Measurements from ENCODE around the gene GDI1.

Gene GDI1

GRCh38 chrX:154401045-154401799 is 35.7 kb upstream of the GDI1 start:
- no peak overlapping the region for H2BK120ac ChIP-seq (ENCODE audit: low read depth, low read length)
- H3K4ac ChIP-seq (ENCODE audit: low read depth in 1 of 2, low read length in 2 of 2) = no peak overlapping the region
- 69% methylated on average over 6 of the region's 6 CpGs for WGBS
- H3K4me1 ChIP-seq (ENCODE audit: control insufficient read depth, insufficient read depth, low read depth, low read length) = peaks cover 8% of the 10 kb centered on the region
- no peak overlapping the region for H2BK12ac ChIP-seq (ENCODE audit: low read length in 2 of 2)
- no peak overlapping the region for H2BK15ac ChIP-seq (ENCODE audit: low read depth, poor library complexity, severe bottlenecking)
- H2AFZ ChIP-seq (ENCODE audit: low read depth, low read length) = no peak overlapping the region
- peak overlapping the region; percentile 28 for H4K8ac ChIP-seq (ENCODE audit: low read length)
- H3K9ac ChIP-seq (ENCODE audit: low read length) = peak overlapping the region; percentile 99
- H3K27me3 ChIP-seq (ENCODE audit: control insufficient read depth in 1 of 2, insufficient read depth in 1 of 2, low read length in 2 of 2) = no peaks in the 10 kb centered on the region
- peaks cover 8% of the 10 kb centered on the region for H3K9me3 ChIP-seq (ENCODE audit: control insufficient read depth, low read length)
- H3K18ac ChIP-seq (ENCODE audit: low read depth in 1 of 2, low read length in 2 of 2) = no peak overlapping the region
- peak; percentile 70 for DNase-seq
- no peak overlapping the region for H2BK5ac ChIP-seq (ENCODE audit: low read depth, low read length, poor library complexity, severe bottlenecking)
- H3K14ac ChIP-seq (ENCODE audit: low read length in 2 of 2) = no peak overlapping the region
- no peak overlapping the region for H4K91ac ChIP-seq (ENCODE audit: low read length)
- H2AK5ac ChIP-seq (ENCODE audit: low read length, severe bottlenecking) = no peak overlapping the region
- no peaks in the 10 kb centered on the region for H3K79me1 ChIP-seq (replicated peaks; ENCODE audit: low read length, poor library complexity, severe bottlenecking)
- H3K23ac ChIP-seq (ENCODE audit: low read length in 2 of 2) = no peak overlapping the region
- no peak overlapping the region for H3K27ac ChIP-seq (ENCODE audit: low read length, poor library complexity, severe bottlenecking)
- no peak overlapping the region for H3K4me2 ChIP-seq (ENCODE audit: low read length, poor library complexity, severe bottlenecking)
- H3K36me3 ChIP-seq (ENCODE audit: control insufficient read depth in 1 of 2, insufficient read depth in 2 of 2, low read depth in 1 of 2, low read length in 2 of 2) = peaks cover 32 to 46% of the 10 kb centered on the region in 2 experiments
- no peak overlapping the region for H3K4me3 ChIP-seq (ENCODE audit: insufficient read depth in 1 of 2, low read depth in 1 of 2, low read length in 2 of 2)

DNA sequence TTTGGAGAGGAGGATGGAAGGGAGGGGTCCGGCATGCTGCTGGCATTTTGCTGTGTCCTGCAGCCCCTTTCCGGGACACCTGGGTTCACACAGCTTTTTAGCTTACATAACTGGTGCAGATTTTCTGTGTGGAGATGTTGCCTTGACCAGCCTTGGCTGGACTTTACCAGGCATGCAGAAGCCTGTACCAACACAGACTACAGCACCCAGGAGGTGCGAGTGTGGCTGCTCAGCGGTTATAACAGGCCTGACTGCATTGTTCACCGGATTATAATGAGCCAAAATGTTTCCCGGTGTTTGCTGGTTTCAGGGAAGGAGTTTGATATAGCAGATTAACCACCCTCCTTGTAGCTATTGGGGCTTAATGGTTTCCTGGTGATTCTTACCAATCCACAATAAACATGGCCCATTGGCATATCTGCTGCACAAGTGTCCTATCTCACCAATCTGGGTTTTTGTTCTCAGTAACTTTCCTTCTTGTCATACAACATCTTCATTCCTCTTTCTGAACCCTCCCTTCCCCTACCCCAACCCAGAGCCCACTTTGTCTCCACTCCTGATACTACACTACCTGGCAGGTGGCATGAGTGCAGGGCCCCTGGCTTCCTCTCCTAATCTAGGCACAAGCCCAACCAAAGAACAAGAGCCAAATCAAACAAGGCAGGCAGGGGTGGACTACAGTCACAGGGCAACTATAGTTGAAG is 34.9 kb upstream of the GDI1 start:
- H3K9ac ChIP-seq (ENCODE audit: low read length) = no peak overlapping the region
- H3K9me3 ChIP-seq (ENCODE audit: control insufficient read depth, low read length) = peaks cover 8% of the 10 kb centered on the region
- no peaks in the 10 kb centered on the region for H3K27me3 ChIP-seq (ENCODE audit: control insufficient read depth in 1 of 2, insufficient read depth in 1 of 2, low read length in 2 of 2)
- H3K4ac ChIP-seq (ENCODE audit: low read depth in 1 of 2, low read length in 2 of 2) = no peak overlapping the region
- H3K23ac ChIP-seq (ENCODE audit: low read length in 2 of 2) = no peak overlapping the region
- H2AK5ac ChIP-seq (ENCODE audit: low read length, severe bottlenecking) = no peak overlapping the region
- no peak overlapping the region for H2BK12ac ChIP-seq (ENCODE audit: low read length in 2 of 2)
- WGBS = 60% methylated on average over 3 of the region's 6 CpGs
- H3K18ac ChIP-seq (ENCODE audit: low read depth in 1 of 2, low read length in 2 of 2) = no peak overlapping the region
- no peak overlapping the region for H3K4me2 ChIP-seq (ENCODE audit: low read length, poor library complexity, severe bottlenecking)
- H3K36me3 ChIP-seq (ENCODE audit: control insufficient read depth in 1 of 2, insufficient read depth in 2 of 2, low read depth in 1 of 2, low read length in 2 of 2) = peaks cover 32 to 46% of the 10 kb centered on the region in 2 experiments
- H3K79me1 ChIP-seq (replicated peaks; ENCODE audit: low read length, poor library complexity, severe bottlenecking) = no peaks in the 10 kb centered on the region
- no peak overlapping the region for H3K14ac ChIP-seq (ENCODE audit: low read length in 2 of 2)
- no peak overlapping the region for H2AFZ ChIP-seq (ENCODE audit: low read depth, low read length)
- H4K91ac ChIP-seq (ENCODE audit: low read length) = no peak overlapping the region
- H4K8ac ChIP-seq (ENCODE audit: low read length) = no peak overlapping the region
- no peak overlapping the region for H3K4me3 ChIP-seq (ENCODE audit: insufficient read depth in 1 of 2, low read depth in 1 of 2, low read length in 2 of 2)
- H2BK15ac ChIP-seq (ENCODE audit: low read depth, poor library complexity, severe bottlenecking) = no peak overlapping the region
- no peak overlapping the region for H2BK120ac ChIP-seq (ENCODE audit: low read depth, low read length)
- DNase-seq = peak; percentile 71
- no peak overlapping the region for H2BK5ac ChIP-seq (ENCODE audit: low read depth, low read length, poor library complexity, severe bottlenecking)
- H3K27ac ChIP-seq (ENCODE audit: low read length, poor library complexity, severe bottlenecking) = no peak overlapping the region
- peaks cover 8% of the 10 kb centered on the region for H3K4me1 ChIP-seq (ENCODE audit: control insufficient read depth, insufficient read depth, low read depth, low read length)

DNA sequence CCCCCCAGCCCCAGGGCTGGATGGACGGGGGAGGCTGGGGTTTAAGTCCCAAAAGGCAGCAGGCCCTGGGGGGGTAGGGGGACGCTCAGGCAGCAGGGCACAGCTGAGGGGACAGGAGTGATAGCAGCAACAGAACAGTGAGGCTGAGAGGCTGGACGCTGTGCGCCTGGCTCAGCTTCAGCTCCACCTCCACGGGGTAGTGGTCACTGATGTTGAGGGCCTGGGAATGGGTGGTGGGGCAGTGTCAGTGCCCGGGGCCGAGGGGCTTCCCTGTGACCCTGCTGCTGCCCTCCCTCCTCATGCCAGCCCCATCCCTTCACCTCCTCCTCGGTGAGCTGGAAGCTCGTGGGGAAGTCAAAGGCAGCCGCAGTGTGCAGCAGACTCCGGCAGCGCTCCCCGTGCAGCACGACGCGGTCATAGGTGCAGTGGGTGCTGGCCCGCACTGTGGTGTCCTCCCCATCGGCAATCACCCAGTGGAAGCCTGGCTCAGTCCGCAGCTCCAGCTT is 34.3 kb upstream of the GDI1 start:
- Histone ChIP-seq H2BK120ac (ENCODE audit: low read depth, low read length) (no peak overlapping the region), H2BK12ac (ENCODE audit: low read length in 2 of 2) (no peak overlapping the region), H2BK15ac (ENCODE audit: low read depth, poor library complexity, severe bottlenecking) (no peak overlapping the region), H3K14ac (ENCODE audit: low read length in 2 of 2) (no peak overlapping the region), H3K9me3 (ENCODE audit: control insufficient read depth, low read length) (peaks cover 8% of the 10 kb centered on the region), H3K18ac (ENCODE audit: low read depth in 1 of 2, low read length in 2 of 2) (no peak overlapping the region), H3K4me1 (ENCODE audit: control insufficient read depth, insufficient read depth, low read depth, low read length) (peaks cover 8% of the 10 kb centered on the region), H3K23ac (ENCODE audit: low read length in 2 of 2) (no peak overlapping the region), H3K27ac (ENCODE audit: low read length, poor library complexity, severe bottlenecking) (no peak overlapping the region), H2AFZ (ENCODE audit: low read depth, low read length) (no peak overlapping the region), H4K8ac (ENCODE audit: low read length) (peak overlapping the region; percentile 41), H4K91ac (ENCODE audit: low read length) (no peak overlapping the region), H3K4me2 (ENCODE audit: low read length, poor library complexity, severe bottlenecking) (no peak overlapping the region), H3K27me3 (ENCODE audit: control insufficient read depth in 1 of 2, insufficient read depth in 1 of 2, low read length in 2 of 2) (no peaks in the 10 kb centered on the region), H3K36me3 (ENCODE audit: control insufficient read depth in 1 of 2, insufficient read depth in 2 of 2, low read depth in 1 of 2, low read length in 2 of 2) (peaks cover 32 to 46% of the 10 kb centered on the region in 2 experiments), H2BK5ac (ENCODE audit: low read depth, low read length, poor library complexity, severe bottlenecking) (no peak overlapping the region), H3K9ac (ENCODE audit: low read length) (no peak overlapping the region), H2AK5ac (ENCODE audit: low read length, severe bottlenecking) (no peak overlapping the region), H3K79me1 (replicated peaks; ENCODE audit: low read length, poor library complexity, severe bottlenecking) (no peaks in the 10 kb centered on the region), H3K4ac (ENCODE audit: low read depth in 1 of 2, low read length in 2 of 2) (no peak overlapping the region), H3K4me3 (ENCODE audit: insufficient read depth in 1 of 2, low read depth in 1 of 2, low read length in 2 of 2) (no peak overlapping the region)
- DNase-seq = peak; percentile 26
- WGBS = 96% methylated on average over 16 of the region's 19 CpGs

DNA sequence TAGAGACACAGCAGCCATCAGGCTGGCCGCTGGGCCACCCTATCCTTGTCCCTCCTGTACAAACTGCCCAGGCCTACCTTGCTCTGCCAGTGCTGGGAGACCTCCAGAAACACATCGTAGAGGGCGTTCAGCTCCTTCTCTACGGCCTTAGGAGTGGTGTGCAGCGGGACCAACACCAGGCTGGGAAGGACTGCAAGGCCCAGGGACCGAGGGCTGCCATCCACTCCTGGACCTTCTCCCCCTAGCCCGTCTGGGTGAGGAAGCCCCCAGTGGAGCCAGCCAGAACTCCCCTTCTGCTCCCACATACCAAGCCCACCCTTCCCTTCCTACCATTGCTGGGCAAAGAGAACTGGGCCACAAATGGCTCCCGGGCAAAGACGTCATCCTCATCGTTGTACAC is 33.8 kb upstream of the GDI1 start:
- Histone ChIP-seq H3K23ac (ENCODE audit: low read length in 2 of 2) (no peak overlapping the region), H2BK12ac (ENCODE audit: low read length in 2 of 2) (no peak overlapping the region), H3K79me1 (replicated peaks; ENCODE audit: low read length, poor library complexity, severe bottlenecking) (no peaks in the 10 kb centered on the region), H3K4me3 (ENCODE audit: insufficient read depth in 1 of 2, low read depth in 1 of 2, low read length in 2 of 2) (no peak overlapping the region), H3K36me3 (ENCODE audit: control insufficient read depth in 1 of 2, insufficient read depth in 2 of 2, low read depth in 1 of 2, low read length in 2 of 2) (peaks cover 32 to 46% of the 10 kb centered on the region in 2 experiments), H4K91ac (ENCODE audit: low read length) (no peak overlapping the region), H3K14ac (ENCODE audit: low read length in 2 of 2) (no peak overlapping the region), H3K9ac (ENCODE audit: low read length) (no peak overlapping the region), H2BK15ac (ENCODE audit: low read depth, poor library complexity, severe bottlenecking) (no peak overlapping the region), H2AFZ (ENCODE audit: low read depth, low read length) (no peak overlapping the region), H3K4me2 (ENCODE audit: low read length, poor library complexity, severe bottlenecking) (no peak overlapping the region), H2BK120ac (ENCODE audit: low read depth, low read length) (no peak overlapping the region), H2AK5ac (ENCODE audit: low read length, severe bottlenecking) (no peak overlapping the region), H3K18ac (ENCODE audit: low read depth in 1 of 2, low read length in 2 of 2) (no peak overlapping the region), H4K8ac (ENCODE audit: low read length) (no peak overlapping the region), H3K27me3 (ENCODE audit: control insufficient read depth in 1 of 2, insufficient read depth in 1 of 2, low read length in 2 of 2) (no peaks in the 10 kb centered on the region), H2BK5ac (ENCODE audit: low read depth, low read length, poor library complexity, severe bottlenecking) (no peak overlapping the region), H3K27ac (ENCODE audit: low read length, poor library complexity, severe bottlenecking) (no peak overlapping the region), H3K9me3 (ENCODE audit: control insufficient read depth, low read length) (peaks cover 8% of the 10 kb centered on the region), H3K4me1 (ENCODE audit: control insufficient read depth, insufficient read depth, low read depth, low read length) (peaks cover 8% of the 10 kb centered on the region), H3K4ac (ENCODE audit: low read depth in 1 of 2, low read length in 2 of 2) (no peak overlapping the region)
- DNase-seq = no peak
- WGBS = 70% methylated on average over 7 of the region's 10 CpGs

Measured in mesenchymal stem cell (in vitro differentiated cells and primary cell).